ENCODE data around the gene MED20.
"Not testable (repeated sequence)": the region's sequence is repeated elsewhere in the genome, so short reads cannot be mapped to it uniquely, and the experiment has no call there.

The MED20 gene

GRCh38 chr6:41920921-41921711 is at the start of gene MED20, which contains the start of gene BYSL:
TSS of gene MED20 (minus strand) at chr6:41921139. CDS start at chr6:41921018, 121 bp downstream.
TSS of gene BYSL (plus strand) at chr6:41921499. CDS start at chr6:41921563, 64 bp downstream.
- peak; percentile 93 for DNase-seq

DNA sequence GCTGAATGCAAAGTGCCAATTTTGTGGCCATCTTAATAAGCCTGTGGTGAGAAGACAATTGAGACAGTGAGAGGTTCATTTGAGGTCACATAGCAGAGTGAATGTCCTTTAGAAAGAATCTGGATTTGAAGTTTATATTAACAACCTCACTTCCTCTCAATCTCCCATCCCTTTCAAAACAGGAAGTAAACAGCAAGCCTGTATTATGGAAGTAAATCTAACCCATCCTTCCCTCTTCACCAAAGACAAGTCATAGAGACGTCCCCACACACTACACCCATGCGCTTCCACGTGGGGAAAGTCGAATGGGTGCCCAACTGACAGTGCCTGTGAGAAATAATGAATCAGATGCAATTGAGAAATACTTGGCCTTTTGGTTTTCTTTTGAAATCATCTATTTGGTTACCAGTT is 49.5 kb upstream of the MED20 start:
- DNase-seq = peak; percentile 54

- no peak for DNase-seq
Measured at GRCh38 chr6:41967312-41968287, 46.7 kb upstream of the MED20 start.

DNA sequence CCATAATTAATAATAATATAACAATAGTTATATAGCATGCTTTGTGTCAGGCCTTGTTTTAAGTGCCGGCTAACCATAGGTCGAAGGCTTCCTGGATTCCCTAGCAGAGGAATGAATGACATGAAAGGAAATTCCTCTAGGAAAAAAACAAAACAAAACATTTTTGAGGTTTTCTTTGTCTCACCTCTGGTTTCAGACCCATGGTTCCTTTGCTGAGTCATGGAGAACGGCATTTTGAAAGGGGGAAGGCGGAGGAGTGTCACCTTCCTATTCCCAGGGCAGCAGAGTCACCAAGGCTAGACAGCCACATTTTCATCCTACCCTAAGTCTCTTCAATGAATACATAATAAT is 46.0 kb upstream of the MED20 start:
- no peak for DNase-seq

DNA sequence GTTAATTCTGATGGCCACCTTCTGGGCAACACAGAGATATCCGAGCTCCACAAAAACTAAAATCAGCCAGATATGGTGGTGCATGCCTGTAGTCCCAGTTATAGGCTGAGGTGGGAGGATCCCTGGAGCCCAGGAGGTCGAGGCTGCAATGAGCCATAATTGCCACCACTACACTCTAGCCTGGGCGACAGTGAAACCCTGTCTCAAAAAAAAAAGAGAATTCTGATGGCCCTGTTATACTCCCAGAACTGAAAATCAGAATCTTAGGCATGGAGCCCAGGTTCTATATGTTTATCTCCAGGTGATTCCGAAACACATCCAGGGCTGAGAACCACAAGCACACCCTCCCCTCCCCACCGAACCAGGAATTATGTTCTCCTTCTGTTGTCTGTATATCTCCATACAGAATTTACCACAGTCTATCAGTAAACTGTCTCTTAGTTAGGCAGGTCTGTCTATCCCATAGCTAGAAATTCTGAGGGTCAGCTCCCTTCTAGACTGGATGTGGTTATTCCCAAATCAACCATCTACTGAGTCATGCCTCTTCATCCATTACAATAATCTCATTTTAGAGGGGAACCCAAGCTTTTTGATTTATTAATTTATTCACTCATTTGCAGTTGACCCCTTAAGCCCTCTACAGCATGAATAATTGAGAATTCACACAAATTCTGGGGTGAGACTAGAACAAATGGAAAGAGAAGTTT is 45.4 kb upstream of the MED20 start:
- no peak for DNase-seq

DNA sequence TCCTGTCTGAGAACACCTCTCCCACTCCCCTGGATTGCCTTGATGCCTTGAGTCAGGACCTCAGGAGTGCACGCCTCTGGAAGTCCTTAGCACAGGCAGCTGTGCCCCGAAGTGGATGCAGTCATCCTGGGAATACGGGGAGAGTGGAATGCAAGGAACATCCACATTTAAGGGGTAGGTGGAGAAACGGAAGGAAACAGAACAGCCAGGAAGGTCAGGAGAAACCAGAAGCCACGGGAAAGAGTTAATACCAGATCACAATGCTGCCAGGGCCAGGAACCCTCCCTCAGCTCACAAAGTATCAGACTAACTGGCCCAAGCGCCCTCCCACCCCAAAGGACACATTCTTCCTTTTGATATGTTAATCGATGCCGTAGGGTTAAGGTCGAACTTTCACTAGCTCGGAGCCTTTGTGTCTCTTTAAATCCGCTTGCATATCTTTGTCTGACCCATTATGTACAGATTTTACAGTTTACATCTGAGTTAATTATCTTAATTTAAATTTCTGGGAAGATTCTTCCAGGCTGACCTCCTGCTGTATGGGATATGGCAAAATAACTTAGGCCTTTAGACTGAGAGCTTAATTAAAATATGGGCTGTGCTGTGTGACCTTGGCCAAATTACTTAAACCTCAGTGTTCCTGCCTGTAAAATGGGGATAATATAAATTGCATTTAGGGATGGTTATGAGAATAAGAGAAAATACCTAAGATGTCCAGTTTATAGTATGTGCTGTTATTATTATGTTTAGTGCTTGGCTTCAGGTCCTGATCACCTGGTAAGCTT is 44.7 kb upstream of the MED20 start:
- DNase-seq = no peak

DNA sequence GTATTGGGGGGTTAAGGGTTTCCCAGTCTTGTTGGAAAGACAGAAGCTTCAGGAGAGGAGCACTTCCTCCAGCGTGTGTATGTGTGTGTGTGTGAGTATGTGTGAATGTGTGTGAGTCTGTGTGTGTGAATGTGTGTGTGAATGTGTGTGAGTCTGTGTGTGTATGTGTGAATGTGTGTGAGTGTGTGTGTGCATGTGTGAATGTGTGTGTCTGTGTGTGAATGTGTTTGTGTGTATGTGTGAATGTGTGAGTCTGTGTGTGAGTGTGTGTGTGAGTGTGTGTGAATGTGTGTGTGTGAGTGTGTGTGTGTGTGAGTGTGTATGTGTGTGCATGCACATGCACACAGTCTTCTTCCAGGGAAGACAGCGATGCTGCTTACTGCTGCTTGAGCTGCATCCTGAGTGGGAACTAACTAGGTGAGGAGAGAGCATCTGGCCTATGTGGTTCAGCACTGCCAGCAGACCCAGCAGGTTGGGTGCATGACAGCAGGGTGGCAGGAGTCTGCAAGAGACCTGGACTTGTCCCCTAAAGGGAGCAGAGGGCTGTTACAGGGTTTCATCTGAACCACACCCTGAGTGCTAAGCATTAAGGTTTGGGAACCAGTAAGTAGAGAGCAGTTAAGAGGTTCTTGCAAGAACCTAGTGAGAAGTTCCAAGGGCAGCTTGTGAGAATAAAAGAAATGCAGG is 43.4 kb upstream of the MED20 start:
- no peak for DNase-seq

- DNase-seq = no peak
Measured at GRCh38 chr6:41963371-41963770, 42.4 kb upstream of the MED20 start.

GRCh38 chr6:41960028-41960427 is 39.1 kb upstream of the MED20 start:
- no peak for DNase-seq

DNA sequence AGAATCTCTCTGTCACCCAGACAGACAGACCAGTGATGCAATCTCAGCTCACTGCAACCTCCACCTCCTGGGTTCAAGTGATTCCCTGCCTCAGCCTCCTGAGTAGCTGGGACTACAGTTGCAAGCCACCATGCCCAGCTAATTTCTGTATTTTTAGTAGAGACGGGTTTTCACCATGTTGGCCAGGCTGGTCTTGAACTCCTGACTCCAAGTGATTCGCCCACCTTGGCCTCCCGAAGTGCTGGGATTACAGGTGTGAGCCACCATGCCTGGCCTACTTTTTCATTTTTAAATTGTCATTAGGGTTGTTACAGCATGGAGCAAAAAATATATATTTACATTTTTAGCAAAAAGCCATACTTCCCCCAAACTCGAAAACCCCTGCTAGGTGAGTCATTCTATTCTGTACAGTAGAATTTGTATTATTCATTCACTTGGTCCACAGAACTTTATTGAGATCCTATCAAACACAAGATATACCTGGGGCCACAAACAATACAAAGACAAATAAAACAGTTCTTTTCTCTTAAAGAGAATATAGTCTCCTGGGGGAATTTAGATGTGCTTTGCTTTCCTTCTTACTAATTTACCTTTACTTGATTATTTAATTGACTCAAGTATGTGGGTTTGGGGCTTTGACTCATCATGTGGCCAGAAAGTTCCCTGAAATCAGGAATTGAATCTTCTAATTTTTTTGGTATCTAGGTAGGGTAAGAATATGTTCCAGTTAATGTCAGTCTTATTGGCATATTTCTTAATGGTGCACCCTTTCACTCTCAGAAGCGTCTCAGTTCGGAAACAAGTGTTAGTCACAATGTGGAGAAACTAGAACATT is 37.3 kb upstream of the MED20 start:
- no peak for DNase-seq

GRCh38 chr6:41957117-41957516 is 36.2 kb upstream of the MED20 start:
- DNase-seq = no peak

- DNase-seq = no peak
Measured at GRCh38 chr6:41955412-41955811, 34.5 kb upstream of the MED20 start.

GRCh38 chr6:41954668-41955067 is 33.7 kb upstream of the MED20 start:
- no peak for DNase-seq

- no peak for DNase-seq
Measured at GRCh38 chr6:41947581-41948220, 26.8 kb upstream of the MED20 start.

GRCh38 chr6:41943456-41943855 is 22.5 kb upstream of the MED20 start:
- no peak for DNase-seq

DNA sequence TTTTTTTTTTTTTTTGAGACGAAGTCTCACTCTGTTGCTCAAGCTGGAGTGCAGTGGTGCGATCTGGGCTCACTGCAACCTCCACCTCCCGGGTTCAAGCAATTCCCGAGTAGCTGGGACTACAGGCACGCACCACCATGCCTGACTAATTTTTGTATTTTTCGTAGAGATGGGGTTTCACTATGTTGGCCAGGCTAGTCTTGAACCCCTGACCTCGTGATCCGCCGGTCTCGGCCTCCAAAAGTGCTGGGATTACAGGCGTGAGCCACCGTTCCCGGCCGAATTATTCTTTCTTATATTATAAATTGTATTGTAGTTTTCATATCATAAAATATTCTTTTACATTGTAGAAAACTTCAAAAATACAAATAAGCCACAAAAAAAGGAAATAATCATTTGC is 21.9 kb upstream of the MED20 start:
- not testable (repeated sequence) for DNase-seq

DNA sequence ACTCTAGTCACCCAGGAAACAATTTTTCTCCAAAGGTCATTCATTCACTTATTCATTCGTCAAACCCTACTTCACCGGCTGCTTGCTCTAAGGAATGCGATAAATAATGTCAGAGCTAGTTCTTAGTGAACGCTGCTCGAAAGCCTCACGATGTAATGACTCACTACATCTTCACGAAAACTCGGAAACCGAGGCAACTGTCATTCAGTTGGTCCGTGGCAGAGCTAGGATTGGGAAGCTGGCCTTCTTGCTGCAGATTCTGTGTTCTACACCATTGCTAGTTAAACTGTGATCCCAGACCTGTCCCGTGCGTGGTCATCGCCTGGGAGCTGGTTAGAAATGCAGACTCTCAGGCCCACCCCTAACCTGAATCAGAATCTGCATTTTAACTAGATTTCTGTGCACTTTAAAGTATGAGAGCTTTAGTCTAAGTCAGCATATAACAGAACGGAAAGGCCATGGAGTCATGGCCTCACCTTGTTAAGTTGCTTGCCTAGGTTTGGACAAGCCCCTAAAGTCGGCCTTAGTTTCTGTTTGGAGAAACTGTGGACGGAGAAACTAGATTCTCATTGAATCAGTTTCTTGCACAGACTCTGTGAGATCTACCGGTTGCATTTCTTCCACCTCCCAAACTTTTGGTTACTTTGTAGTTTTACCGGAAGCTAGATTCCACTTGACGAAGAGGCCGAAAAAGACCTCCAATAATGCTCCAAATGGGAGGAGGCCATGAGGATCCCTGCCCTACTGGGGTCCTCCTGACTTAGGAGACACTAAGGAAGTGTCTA is 21.3 kb upstream of the MED20 start:
- no peak for DNase-seq

- DNase-seq = peak; percentile 93
Measured at GRCh38 chr6:41941280-41942066, 20.5 kb upstream of the MED20 start, which contains the start of gene CCND3. TSS of gene CCND3 (minus strand) at chr6:41941808. CDS start at chr6:41941649, 159 bp downstream.

Measured in stimulated activated CD4-positive, alpha-beta T cell treated with anti-CD3 and anti-CD28 coated beads, Interleukin-12 subunit alpha, Interleukin-12 subunit beta, amount 100 ng/mL, for 4 hours (primary cell).